ENCODE results near the gene PKD2L2. TPM values are rescaled to one million over a fixed set of nuclear protein-coding genes. Genes with fewer than 3 reads are reported as not detected.

Gene PKD2L2
- total and polyA plus RNA-seq, 9 of the 15 experiments (the other 6 are each of a cell fraction or from before 2014, with no cell fraction given) = 0.08 to 0.25 (median 0.11) TPM; not detected in 5

DNA sequence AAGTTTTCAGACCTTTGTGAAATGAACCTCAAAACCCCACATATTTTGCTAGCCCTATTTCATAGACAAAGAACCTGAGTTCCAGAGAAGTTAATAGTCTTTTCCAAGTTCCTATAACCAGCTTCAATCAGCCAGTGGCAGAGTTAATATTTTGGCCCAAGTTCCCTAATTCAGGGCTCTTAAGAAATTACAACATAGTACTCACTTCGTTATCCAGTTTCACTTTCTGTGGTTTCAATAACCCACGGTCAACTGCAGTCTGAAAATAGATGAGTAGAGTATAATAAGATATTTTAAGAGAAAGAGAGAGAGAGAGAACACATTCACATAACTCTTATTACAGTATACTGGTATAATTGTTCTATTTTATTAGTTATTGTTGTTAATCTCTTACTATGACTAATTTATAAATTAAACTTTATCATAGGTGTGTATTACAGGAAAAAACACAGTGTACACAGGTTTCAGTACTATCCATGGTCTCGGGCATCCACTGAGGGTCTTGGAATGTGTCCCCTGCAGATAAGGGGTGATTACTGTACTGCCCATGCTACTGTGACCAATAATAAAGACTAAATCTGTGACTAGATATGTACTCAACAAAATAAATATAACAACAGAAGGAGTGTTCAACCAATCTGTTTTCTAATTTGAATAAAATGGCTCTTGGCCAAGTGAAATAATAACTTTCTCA lies 30.9 kb upstream of the PKD2L2 start:
- Histone ChIP-seq H3K27ac (ENCODE audit: extremely low read depth, low read depth, low read length) (no peak overlapping the region), H3K9ac (ENCODE audit: insufficient read depth in 1 of 2, low read depth in 2 of 2, low read length in 2 of 2) (no peak overlapping the region), H3K4me3 (no peak overlapping the region), H4K20me1 (replicated peaks; ENCODE audit: control insufficient read depth, insufficient read depth, low read length) (no peaks in the 10 kb centered on the region), H3K36me3 (ENCODE audit: control insufficient read depth, insufficient read depth, low read length) (no peaks in the 10 kb centered on the region), H3K9me3 (replicated peaks; ENCODE audit: control insufficient read depth, insufficient read depth, low read depth, low read length) (no peaks in the 10 kb centered on the region), H3K79me2 (ENCODE audit: control insufficient read depth, insufficient read depth, low read length) (no peaks in the 10 kb centered on the region), H2AFZ (ENCODE audit: low read depth, low read length) (no peak overlapping the region), H3K27me3 (ENCODE audit: control insufficient read depth in 2 of 2, insufficient read depth in 2 of 2, low read length in 2 of 2) (peaks cover 0 to 3% of the 10 kb centered on the region in 2 experiments; a peak in 2 of 5 replicates), H3K9me1 (ENCODE audit: control insufficient read depth, insufficient read depth, low read length) (no peaks in the 10 kb centered on the region), H3K4me2 (ENCODE audit: insufficient read depth, low read length) (no peak overlapping the region), H3K4me1 (replicated peaks in 1 of 2; ENCODE audit: control insufficient read depth in 2 of 2, insufficient read depth in 2 of 2, low read length in 2 of 2) (no peaks in the 10 kb centered on the region)
- WGBS (ENCODE audit: insufficient coverage, low coverage, missing lambda C conversion rate) = 3% methylated on average over 3 of the region's 3 CpGs
- no peak for ATAC-seq
- POLR2A ChIA-PET = no interaction called here
- no peak for DNase-seq (ENCODE audit: extremely low read depth in 1 of 4, low spot score in 3 of 4)
- FAIRE-seq = no peak
- no peak for TF ChIP-seq SRSF3 (IDR thresholded peaks at IDR 0.05; ENCODE audit: insufficient read depth, low read length)
- peak; percentile 11 for TF ChIP-seq CBX8 (IDR thresholded peaks at IDR 0.05; ENCODE audit: borderline replicate concordance, extremely low read depth, low read depth, low read length, poor library complexity, severe bottlenecking)
- no TSS peak for BruUV-seq (replicated peaks)
- CTCF ChIA-PET (ENCODE audit: low intra/inter-chr PET ratio) = no interaction called here
- in situ Hi-C loops (cut with MboI) (no loop called here), intact Hi-C loops (cut with micrococcal nuclease) (no loop called here)

DNA sequence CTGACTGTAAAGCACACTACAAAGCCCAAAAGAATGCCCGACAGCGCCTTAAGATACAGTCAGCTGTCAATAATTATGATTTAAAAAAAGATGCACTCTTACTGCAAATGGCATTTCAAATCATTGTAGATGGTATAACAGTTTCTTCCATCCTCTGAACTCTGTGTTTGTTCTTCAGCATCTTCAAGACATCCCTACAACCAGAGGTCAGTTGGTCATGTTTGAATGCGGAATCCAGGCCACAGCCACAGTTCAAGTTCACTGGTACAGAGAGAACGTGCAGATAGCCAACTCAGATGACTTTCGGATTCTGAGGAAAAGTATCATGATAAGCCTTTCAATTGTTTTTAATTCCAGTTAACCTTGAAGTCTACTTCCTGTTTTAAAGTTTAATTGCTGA lies 30.3 kb upstream of the PKD2L2 start:
- no peaks in the 10 kb centered on the region for H3K9me1 ChIP-seq (ENCODE audit: control insufficient read depth, insufficient read depth, low read length)
- H3K9ac ChIP-seq (ENCODE audit: insufficient read depth in 1 of 2, low read depth in 2 of 2, low read length in 2 of 2) = no peak overlapping the region
- WGBS (ENCODE audit: insufficient coverage, low coverage, missing lambda C conversion rate) = 15% methylated on average over 5 of the region's 5 CpGs
- H2AFZ ChIP-seq (ENCODE audit: low read depth, low read length) = no peak overlapping the region
- ChIA-PET CTCF (ENCODE audit: low intra/inter-chr PET ratio) (no interaction called here), POLR2A (interaction anchor here (0.9 kb wide), 1 partner anchor 12 kb away, joined by 3 read pairs; no protein-coding TSS in a partner anchor)
- no peaks in the 10 kb centered on the region for H3K36me3 ChIP-seq (ENCODE audit: control insufficient read depth, insufficient read depth, low read length)
- no peak overlapping the region for H3K4me3 ChIP-seq
- intact Hi-C loops (cut with micrococcal nuclease) (no loop called here), in situ Hi-C loops (cut with MboI) (no loop called here)
- DNase-seq (ENCODE audit: extremely low read depth in 1 of 4, low spot score in 3 of 4) (no peak), FAIRE-seq (peak; percentile 6), ATAC-seq (no peak)
- no TSS peak for BruUV-seq (replicated peaks)
- H3K27me3 ChIP-seq (ENCODE audit: control insufficient read depth in 2 of 2, insufficient read depth in 2 of 2, low read length in 2 of 2) = peaks cover 0 to 3% of the 10 kb centered on the region in 2 experiments; a peak in 2 of 5 replicates
- H3K4me1 ChIP-seq (replicated peaks in 1 of 2; ENCODE audit: control insufficient read depth in 2 of 2, insufficient read depth in 2 of 2, low read length in 2 of 2) = no peaks in the 10 kb centered on the region
- no peak overlapping the region for H3K4me2 ChIP-seq (ENCODE audit: insufficient read depth, low read length)
- no peaks in the 10 kb centered on the region for H4K20me1 ChIP-seq (replicated peaks; ENCODE audit: control insufficient read depth, insufficient read depth, low read length)
- no peaks in the 10 kb centered on the region for H3K79me2 ChIP-seq (ENCODE audit: control insufficient read depth, insufficient read depth, low read length)
- H3K9me3 ChIP-seq (replicated peaks; ENCODE audit: control insufficient read depth, insufficient read depth, low read depth, low read length) = no peaks in the 10 kb centered on the region
- H3K27ac ChIP-seq (ENCODE audit: extremely low read depth, low read depth, low read length) = no peak overlapping the region
